HepG2 (cell line): Measurements from ENCODE around the gene KLB. TPM values are rescaled to one million over a fixed set of nuclear protein-coding genes. Genes with fewer than 3 reads are reported as not detected.
A peak's percentile ranks its signal among the peaks of the same experiment; 100 is the strongest.

Source experiments
- ELF3 ChIP-seq: IDR thresholded peaks from 2 replicates; pipeline ENCODE4 v1.6.1; 2016; ENCODE audit warnings: missing genetic modification reagents, missing compliant biosample characterization
- HIC2 ChIP-seq: sonication (generic); formaldehyde crosslinking; IDR thresholded peaks from 2 replicates; pipeline ENCODE4 v1.9.0; 2022; ENCODE audit warnings: low read depth, missing genetic modification reagents
- HOXA9 ChIP-seq: sonication (generic); formaldehyde crosslinking; IDR thresholded peaks from 2 replicates; pipeline ENCODE4 v1.8.1; 2022; ENCODE audit warnings: missing genetic modification reagents, mild to moderate bottlenecking, moderate library complexity, borderline replicate concordance
- KLF16 ChIP-seq, 2 experiments: sonication (generic) in 1 of 2; formaldehyde crosslinking in 1 of 2; IDR thresholded peaks; 2 replicates each; pipeline versions ENCODE4 v1.6.1 to v1.8.0; 2016 to 2023; ENCODE audit warnings: missing genetic modification reagents in 2 of 2, missing compliant biosample characterization in 1 of 2
- MLLT10 ChIP-seq: sonication (generic); formaldehyde crosslinking; IDR thresholded peaks from 2 replicates; pipeline ENCODE4 v1.4.0; 2020; ENCODE audit warnings: missing genetic modification reagents
- NR2F2 ChIP-seq: IDR thresholded peaks from 2 replicates; pipeline ENCODE4 v1.6.1; 2012; ENCODE audit warnings: low read depth, inconsistent platforms, borderline replicate concordance
- PRMT3 ChIP-seq: sonication (generic); formaldehyde crosslinking; IDR thresholded peaks from 2 replicates; pipeline ENCODE4 v1.8.1; 2022; ENCODE audit warnings: low read depth, mild to moderate bottlenecking, moderate library complexity, missing genetic modification reagents, borderline replicate concordance
- SAFB2 ChIP-seq: sonication (generic); formaldehyde crosslinking; IDR thresholded peaks from 2 replicates; pipeline ENCODE4 v1.5.1; 2020; ENCODE audit warnings: missing genetic modification reagents, low read depth, mild to moderate bottlenecking, borderline replicate concordance
- SNAPC2 ChIP-seq: sonication (generic); formaldehyde crosslinking; IDR thresholded peaks from 2 replicates; pipeline ENCODE4 v1.8.1; 2022; ENCODE audit warnings: mild to moderate bottlenecking, missing genetic modification reagents
- SP1 ChIP-seq, 2 experiments: fragments of 450-650 bp in 1 of 2; sonication (generic) in 1 of 2; formaldehyde crosslinking in 1 of 2; IDR thresholded peaks; 2 replicates each; pipeline versions ENCODE4 v1.4.0 to v1.6.1; 2016 to 2020; ENCODE audit warnings: missing genetic modification reagents in 1 of 2
- TFDP2 ChIP-seq: sonication (generic); formaldehyde crosslinking; IDR thresholded peaks from 2 replicates; pipeline ENCODE4 v1.4.0; 2020; ENCODE audit warnings: missing genetic modification reagents
- USF2 ChIP-seq, 2 experiments: sonication (generic) in 1 of 2; formaldehyde crosslinking in 1 of 2; IDR thresholded peaks; 2 replicates each; pipeline versions ENCODE4 v1.5.1 to v1.6.1; 2011 to 2020; ENCODE audit warnings: borderline replicate concordance in 1 of 2, low read depth in 1 of 2, low read length in 1 of 2, mild to moderate bottlenecking in 1 of 2, missing genetic modification reagents in 1 of 2, moderate library complexity in 1 of 2
- ZNF205 ChIP-seq: IDR thresholded peaks from 2 replicates; pipeline ENCODE4 v1.6.1; 2018; ENCODE audit warnings: missing biosample characterization, missing genetic modification reagents
- ZNF431 ChIP-seq: sonication (generic); formaldehyde crosslinking; IDR thresholded peaks from 2 replicates; pipeline ENCODE4 v1.9.0; 2022; ENCODE audit warnings: missing genetic modification reagents, low read depth, mild to moderate bottlenecking, borderline replicate concordance
- ZNF44 ChIP-seq: sonication (generic); formaldehyde crosslinking; IDR thresholded peaks from 2 replicates; pipeline ENCODE4 v1.5.1; 2020; ENCODE audit warnings: mild to moderate bottlenecking, missing genetic modification reagents
- ZNF512B ChIP-seq: sonication (generic); formaldehyde crosslinking; IDR thresholded peaks from 2 replicates; pipeline ENCODE4 v1.5.1; 2020; ENCODE audit warnings: missing genetic modification reagents, mild to moderate bottlenecking, borderline replicate concordance
- ZNF615 ChIP-seq: sonication (generic); formaldehyde crosslinking; IDR thresholded peaks from 2 replicates; pipeline ENCODE4 v1.5.0; 2020; ENCODE audit warnings: mild to moderate bottlenecking, missing genetic modification reagents, borderline replicate concordance
- ZNF724P ChIP-seq: sonication (generic); formaldehyde crosslinking; IDR thresholded peaks from 2 replicates; pipeline ENCODE4 v1.8.0; 2022; ENCODE audit warnings: missing genetic modification reagents, borderline replicate concordance
- ZNF749 ChIP-seq: sonication (generic); formaldehyde crosslinking; IDR thresholded peaks from 2 replicates; pipeline ENCODE4 v1.8.0; 2022; ENCODE audit warnings: mild to moderate bottlenecking, missing genetic modification reagents, moderate library complexity, borderline replicate concordance
- polyA plus RNA-seq, 8 experiments: library from polyadenylated mRNA; depleted of rRNA in 3 of 8; stranded (reverse) in 7 of 8; unstranded in 1 of 8; fragments of >200 nt; fragmentation: Illumina TruSeq in 4 of 8; extraction: Trizol in 4 of 8; gene quantifications; 2 replicates each; pipeline versions ENCODE4 v1.2.1 to v1.2.3, GENCODE V29; 2011 to 2016; ENCODE audit warnings: low read depth in 4 of 8, missing spikeins in 1 of 8, mixed read lengths in 1 of 8; ENCODE audit not compliant: insufficient read depth in 1 of 8
- total RNA-seq, 5 experiments: library from RNA; depleted of rRNA; stranded (reverse); fragments of >200 nt; fragmentation: Illumina TruSeq; extraction: Trizol; gene quantifications; 2 replicates each; pipeline ENCODE4 v1.2.3, GENCODE V29; 2016; ENCODE audit warnings: low read depth in 1 of 5
- TF ChIP-seq, protein P1 (sequence below): sonication (generic); formaldehyde crosslinking; IDR thresholded peaks from 2 replicates; pipeline ENCODE4 v1.4.0; 2020; ENCODE audit warnings: mild to moderate bottlenecking, missing genetic modification reagents
- TF ChIP-seq, protein P2 (sequence below): IDR thresholded peaks from 2 replicates; pipeline ENCODE4 v1.6.1; 2012; ENCODE audit warnings: inconsistent platforms

Gene KLB
- total and polyA plus RNA-seq, 2 of the 13 experiments (the other 11 are each of a cell fraction or from before 2014, with no cell fraction given), result 25.3 to 82.0 TPM

GRCh38 chr4:39367166-39367565 lies 39.6 kb upstream of the KLB start (continued):
- TF ChIP-seq SP1 (IDR thresholded peaks at IDR 0.05), result no peak
- no peak for TF ChIP-seq SP1 (CRISPR knock-in tag; IDR thresholded peaks at IDR 0.05)
- no peak for TF ChIP-seq ZNF724P
- TF ChIP-seq PRMT3 (CRISPR knock-in tag), result no peak
- TF ChIP-seq SNAPC2 (CRISPR knock-in tag), result no peak
- no peak for TF ChIP-seq NR2F2
- no peak for TF ChIP-seq ZNF431 (CRISPR knock-in tag)
- no peak for TF ChIP-seq ZNF749 (CRISPR knock-in tag)
- no peak for TF ChIP-seq HIC2
- TF ChIP-seq MLLT10 (CRISPR knock-in tag), result no peak
- TF ChIP-seq HOXA9 (CRISPR knock-in tag), result no peak
- TF ChIP-seq ZNF44, result 0 out of 2 replicates have a peak, but pooled peaks have one; percentile 50
- no peak for TF ChIP-seq SAFB2 (CRISPR knock-in tag)
- TF ChIP-seq, protein P1, sequence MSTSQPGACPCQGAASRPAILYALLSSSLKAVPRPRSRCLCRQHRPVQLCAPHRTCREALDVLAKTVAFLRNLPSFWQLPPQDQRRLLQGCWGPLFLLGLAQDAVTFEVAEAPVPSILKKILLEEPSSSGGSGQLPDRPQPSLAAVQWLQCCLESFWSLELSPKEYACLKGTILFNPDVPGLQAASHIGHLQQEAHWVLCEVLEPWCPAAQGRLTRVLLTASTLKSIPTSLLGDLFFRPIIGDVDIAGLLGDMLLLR (CRISPR knock-in tag), result no peak
- TF ChIP-seq ZNF512B (CRISPR knock-in tag), result no peak
- TF ChIP-seq KLF16 (CRISPR knock-in tag; IDR thresholded peaks at IDR 0.05), result no peak
- TF ChIP-seq TFDP2, result no peak
- TF ChIP-seq ELF3 (CRISPR knock-in tag), result 0 out of 2 replicates have a peak, but pooled peaks have one; percentile 22
- TF ChIP-seq, protein P2, sequence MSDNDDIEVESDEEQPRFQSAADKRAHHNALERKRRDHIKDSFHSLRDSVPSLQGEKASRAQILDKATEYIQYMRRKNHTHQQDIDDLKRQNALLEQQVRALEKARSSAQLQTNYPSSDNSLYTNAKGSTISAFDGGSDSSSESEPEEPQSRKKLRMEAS, result no peak
- no peak for TF ChIP-seq ZNF205 (CRISPR knock-in tag)
- TF ChIP-seq ZNF615 (CRISPR knock-in tag), result no peak
- no peak for TF ChIP-seq USF2 (IDR thresholded peaks at IDR 0.05; ENCODE audit: low read depth, low read length)
- TF ChIP-seq USF2 (CRISPR knock-in tag; IDR thresholded peaks at IDR 0.05; ENCODE audit: borderline replicate concordance), result no peak; the same call in 1 of the 2 replicates
